Smooth muscle cell (in vitro differentiated cells): ENCODE results near the gene PHRF1. TPM values are rescaled to one million over a fixed set of nuclear protein-coding genes. Genes with fewer than 3 reads are reported as not detected.

ENCODE experiments used
- DNase-seq: peaks from one replicate; lab custom pipeline; 2025; ENCODE audit not compliant: unreplicated experiment; lab: John Stamatoyannopoulos, UW
- H2AFZ ChIP-seq: fragments of 200-600 bp; sonication (generic); 2 replicates; pipeline ENCODE4 v1.6.0; 2016; ENCODE audit warnings: antibody characterized with exemption, low read depth, mild to moderate bottlenecking
- H3F3A ChIP-seq: fragments of 200-600 bp; sonication (generic); 2 replicates; pipeline ENCODE4 v1.6.0; 2017; ENCODE audit warnings: antibody characterized with exemption, low read depth
- H3K27ac ChIP-seq: fragments of 200-600 bp; sonication (generic); 2 replicates; pipeline ENCODE4 v1.5.1; 2016; ENCODE audit warnings: low read depth, mild to moderate bottlenecking
- H3K27me3 ChIP-seq: fragments of 200-600 bp; sonication (generic); 2 replicates; pipeline ENCODE4 v1.6.1; 2016; ENCODE audit warnings: low read depth, mild to moderate bottlenecking
- H3K36me3 ChIP-seq: fragments of 200-600 bp; sonication (generic); 2 replicates; pipeline ENCODE4 v1.5.1; 2016; ENCODE audit warnings: low read depth
- H3K4me1 ChIP-seq: fragments of 200-600 bp; sonication (generic); 2 replicates; pipeline ENCODE4 v1.5.1; 2016; ENCODE audit warnings: low read depth
- H3K4me2 ChIP-seq: fragments of 200-600 bp; sonication (generic); 2 replicates; pipeline ENCODE4 v1.6.0; 2016; ENCODE audit warnings: mild to moderate bottlenecking
- H3K4me3 ChIP-seq: fragments of 200-600 bp; sonication (generic); 2 replicates; pipeline ENCODE4 v1.5.1; 2016; ENCODE audit warnings: mild to moderate bottlenecking
- H3K79me2 ChIP-seq: fragments of 200-600 bp; sonication (generic); 2 replicates; pipeline ENCODE4 v1.6.0; 2016; ENCODE audit warnings: low read depth, mild to moderate bottlenecking
- H3K9ac ChIP-seq: fragments of 200-600 bp; sonication (generic); 2 replicates; pipeline ENCODE4 v1.6.0; 2016; ENCODE audit warnings: low read depth
- H3K9me3 ChIP-seq: fragments of 200-600 bp; sonication (generic); replicated peaks from 2 replicates; pipeline ENCODE4 v1.5.1; 2016; ENCODE audit warnings: low read depth
- H4K20me1 ChIP-seq: fragments of 200-600 bp; sonication (generic); 2 replicates; pipeline ENCODE4 v1.6.0; 2016; ENCODE audit warnings: low read depth
- WGBS: methylation state at CpG from one replicate; pipeline ENCODE4 v1.1.7; 2016; ENCODE audit warnings: low lambda C conversion rate; 5-methylcytosine and 5-hydroxymethylcytosine counted together
- polyA plus RNA-seq: library from polyadenylated mRNA; unstranded; fragments of >200 nt; fragmentation: Nextera tagmentation; extraction: Ambion mirVana; gene quantifications from 2 replicates; pipeline ENCODE4 v1.2.1, GENCODE V29; 2016
- total RNA-seq: library from RNA; depleted of rRNA; stranded (reverse); fragments of >200 nt; gene quantifications from 2 replicates; pipeline ENCODE4 v1.2.3, GENCODE V29; 2014
- TF ChIP-seq, protein P1 (sequence below): fragments of 200-600 bp; sonication (generic); IDR thresholded peaks from 2 replicates; pipeline ENCODE4 v1.5.1; 2017; ENCODE audit warnings: borderline replicate concordance, mild to moderate bottlenecking, antibody characterized with exemption; ENCODE audit not compliant: insufficient read depth, poor library complexity, severe bottlenecking

PHRF1 gene
- total and polyA plus RNA-seq, 2 experiments from 2014 or later = 11.6 to 20.2 TPM

GRCh38 chr11:613369-613968 is 37.2 kb downstream of the PHRF1 start:
- Histone ChIP-seq H3K36me3 (no peaks in the 10 kb centered on the region), H3K4me2 (no peak overlapping the region), H3F3A (peaks cover 14% of the 10 kb centered on the region), H4K20me1 (peaks cover 48% of the 10 kb centered on the region), H3K27me3 (no peaks in the 10 kb centered on the region), H3K79me2 (no peaks in the 10 kb centered on the region), H2AFZ (no peak overlapping the region), H3K4me3 (no peak overlapping the region), H3K9ac (no peak overlapping the region), H3K4me1 (peaks cover 7% of the 10 kb centered on the region), H3K9me3 (no peaks in the 10 kb centered on the region), H3K27ac (no peak overlapping the region)
- no peak for DNase-seq
- TF ChIP-seq, protein P1, sequence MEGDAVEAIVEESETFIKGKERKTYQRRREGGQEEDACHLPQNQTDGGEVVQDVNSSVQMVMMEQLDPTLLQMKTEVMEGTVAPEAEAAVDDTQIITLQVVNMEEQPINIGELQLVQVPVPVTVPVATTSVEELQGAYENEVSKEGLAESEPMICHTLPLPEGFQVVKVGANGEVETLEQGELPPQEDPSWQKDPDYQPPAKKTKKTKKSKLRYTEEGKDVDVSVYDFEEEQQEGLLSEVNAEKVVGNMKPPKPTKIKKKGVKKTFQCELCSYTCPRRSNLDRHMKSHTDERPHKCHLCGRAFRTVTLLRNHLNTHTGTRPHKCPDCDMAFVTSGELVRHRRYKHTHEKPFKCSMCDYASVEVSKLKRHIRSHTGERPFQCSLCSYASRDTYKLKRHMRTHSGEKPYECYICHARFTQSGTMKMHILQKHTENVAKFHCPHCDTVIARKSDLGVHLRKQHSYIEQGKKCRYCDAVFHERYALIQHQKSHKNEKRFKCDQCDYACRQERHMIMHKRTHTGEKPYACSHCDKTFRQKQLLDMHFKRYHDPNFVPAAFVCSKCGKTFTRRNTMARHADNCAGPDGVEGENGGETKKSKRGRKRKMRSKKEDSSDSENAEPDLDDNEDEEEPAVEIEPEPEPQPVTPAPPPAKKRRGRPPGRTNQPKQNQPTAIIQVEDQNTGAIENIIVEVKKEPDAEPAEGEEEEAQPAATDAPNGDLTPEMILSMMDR = no peak
- WGBS = 49% methylated on average over 29 of the region's 36 CpGs

GRCh38 chr11:614021-614622 is 37.9 kb downstream of the PHRF1 start:
- Histone ChIP-seq H3K27me3 (no peaks in the 10 kb centered on the region), H3K9me3 (no peaks in the 10 kb centered on the region), H3K36me3 (no peaks in the 10 kb centered on the region), H3K4me1 (peaks cover 7% of the 10 kb centered on the region), H3K9ac (no peak overlapping the region), H3K27ac (no peak overlapping the region), H3K4me2 (no peak overlapping the region), H3K4me3 (no peak overlapping the region), H3K79me2 (no peaks in the 10 kb centered on the region), H2AFZ (no peak overlapping the region), H3F3A (peaks cover 14% of the 10 kb centered on the region), H4K20me1 (peaks cover 48% of the 10 kb centered on the region)
- TF ChIP-seq, protein P1 = no peak
- no peak for DNase-seq
- 83% methylated on average over 13 of the region's 14 CpGs for WGBS

DNA sequence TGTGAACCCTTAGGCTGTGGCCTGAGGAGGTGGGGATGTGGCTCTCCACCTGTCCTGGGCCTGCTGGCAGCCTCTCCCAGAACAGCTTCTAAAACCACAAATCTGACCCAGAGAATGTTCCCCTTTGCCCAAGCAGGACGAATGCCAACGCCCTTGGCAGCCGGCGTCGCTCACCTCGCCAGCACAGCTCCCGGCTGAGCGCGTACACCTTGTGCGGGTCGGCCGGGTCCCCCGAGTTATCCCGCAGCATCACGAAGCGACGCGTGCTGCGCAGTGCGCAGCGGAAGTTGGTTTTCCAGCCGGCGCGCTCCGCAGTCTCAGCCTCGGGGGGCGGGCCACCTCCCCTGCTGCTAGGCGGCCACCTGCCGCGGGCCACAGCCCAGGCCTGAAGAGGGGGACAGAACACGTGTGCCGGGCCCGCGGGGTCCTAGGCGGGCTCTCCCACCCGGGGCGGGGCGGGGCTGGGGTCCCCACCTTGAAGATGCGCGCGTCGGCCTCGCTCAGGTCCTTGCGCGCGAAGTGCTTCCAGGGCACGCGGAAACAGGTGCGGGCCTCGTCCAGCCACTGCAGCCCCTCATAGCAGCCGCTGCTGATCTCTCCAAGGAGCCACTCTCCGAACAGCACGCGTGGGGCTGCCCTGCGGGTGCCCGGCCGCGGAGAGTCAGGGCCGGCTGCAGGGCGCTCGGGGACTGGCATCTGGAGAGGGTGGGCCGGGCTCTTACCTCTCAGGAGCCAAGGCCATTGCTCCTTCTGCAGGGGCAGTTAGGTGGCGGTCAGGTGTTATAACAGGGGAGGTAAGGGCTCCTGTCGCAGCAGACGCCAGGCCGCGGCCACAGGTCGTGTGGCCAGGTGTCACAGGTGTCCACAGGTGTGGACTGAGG is 38.6 kb downstream of the PHRF1 start:
- H3K4me2 ChIP-seq = peak overlapping the region; percentile 87
- H3K79me2 ChIP-seq = no peaks in the 10 kb centered on the region
- peak overlapping the region; percentile 82 for H3K4me3 ChIP-seq
- H4K20me1 ChIP-seq = peaks cover 48% of the 10 kb centered on the region
- H3K27ac ChIP-seq = peak overlapping the region; percentile 85
- H3K36me3 ChIP-seq = no peaks in the 10 kb centered on the region
- no peaks in the 10 kb centered on the region for H3K27me3 ChIP-seq
- H2AFZ ChIP-seq = no peak overlapping the region
- H3F3A ChIP-seq = peaks cover 14% of the 10 kb centered on the region
- TF ChIP-seq, protein P1 = no peak
- H3K4me1 ChIP-seq = peaks cover 7% of the 10 kb centered on the region
- H3K9me3 ChIP-seq = no peaks in the 10 kb centered on the region
- 87% methylated on average over 52 of the region's 68 CpGs for WGBS
- DNase-seq = no peak
- H3K9ac ChIP-seq = peak overlapping the region; percentile 85
